ENCODE results near the gene DTX1. TPM values are rescaled to one million over a fixed set of nuclear protein-coding genes. Genes with fewer than 3 reads are reported as not detected.
A peak's percentile ranks its signal among the peaks of the same experiment; 100 is the strongest.

DTX1 gene
- total RNA-seq, result 10 to 100 TPM in 2 of 3 donors, 1 to 10 TPM in 1; 7.9 to 46.6 (median 20.0) TPM

DNA sequence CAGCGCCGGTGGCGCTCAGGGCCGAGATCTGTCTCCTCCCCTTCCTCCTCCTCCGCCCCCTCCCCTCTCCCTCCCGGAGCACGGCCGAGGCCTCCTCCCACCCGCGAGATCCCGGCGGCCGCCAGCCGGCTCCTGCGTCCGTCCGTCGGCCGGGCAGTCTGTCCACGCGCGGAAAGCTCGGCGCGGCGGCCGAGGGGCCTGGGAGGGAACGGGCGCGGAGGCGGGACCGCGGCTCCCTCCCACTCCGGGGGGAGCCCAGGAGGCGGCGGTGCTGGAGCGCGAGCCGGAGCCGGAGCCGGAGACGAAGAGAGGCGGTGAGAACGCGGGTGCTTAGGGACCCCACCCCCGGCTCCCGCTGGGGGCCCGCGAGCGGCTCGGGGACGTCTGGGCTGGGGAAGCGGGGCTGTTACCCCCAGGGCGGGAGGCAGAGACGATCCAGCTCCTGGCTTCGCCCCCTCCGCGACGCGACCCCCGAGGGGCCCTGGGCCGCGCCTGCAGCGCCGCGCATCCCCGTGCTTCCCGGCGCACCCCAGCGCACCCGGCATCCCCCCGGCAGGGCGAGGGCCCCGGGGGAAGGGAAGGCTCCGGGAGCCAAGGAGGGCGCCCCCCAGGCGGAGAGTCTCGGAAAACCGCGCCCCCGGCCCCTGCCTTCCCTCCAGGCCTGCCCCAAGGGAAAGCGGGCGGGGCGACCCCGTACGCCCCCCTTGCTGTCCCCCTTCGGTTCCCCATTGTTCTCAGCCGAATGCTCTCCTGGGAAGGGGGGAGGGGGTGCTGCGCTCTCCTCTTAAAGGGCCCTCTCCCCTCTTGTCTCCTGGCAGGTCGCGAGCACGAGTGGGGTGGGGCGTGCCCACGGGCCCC, at the start of gene DTX1:
DTX1 (plus strand) TSS at position 100 of the 858 bp plus-strand sequence. CDS start 1,463 bp downstream, outside the sequence.
- intact Hi-C loops (cut with DNase I; ENCODE audit: low total_unique reads), result no loop called here
- Histone ChIP-seq H3K27me3 (peaks cover 0 to 7% of the 10 kb centered on the region in 2 donors), H3K9me3 (no peaks in the 10 kb centered on the region), H3K4me1 (no peaks in the 10 kb centered on the region), H3K27ac (peak within 1 kb of the TSS; percentile 6 to 82), H3K4me3 (peak within 1 kb of the TSS; percentile 58 to 84 (median 59)), H3K36me3 (no peaks in the 10 kb centered on the region)
- no peak for DNase-seq (ENCODE audit: low spot score in 2 of 2)
- TF ChIP-seq POLR2A (IDR thresholded peaks at IDR 0.05), result no peak
- TF ChIP-seq, protein P1, sequence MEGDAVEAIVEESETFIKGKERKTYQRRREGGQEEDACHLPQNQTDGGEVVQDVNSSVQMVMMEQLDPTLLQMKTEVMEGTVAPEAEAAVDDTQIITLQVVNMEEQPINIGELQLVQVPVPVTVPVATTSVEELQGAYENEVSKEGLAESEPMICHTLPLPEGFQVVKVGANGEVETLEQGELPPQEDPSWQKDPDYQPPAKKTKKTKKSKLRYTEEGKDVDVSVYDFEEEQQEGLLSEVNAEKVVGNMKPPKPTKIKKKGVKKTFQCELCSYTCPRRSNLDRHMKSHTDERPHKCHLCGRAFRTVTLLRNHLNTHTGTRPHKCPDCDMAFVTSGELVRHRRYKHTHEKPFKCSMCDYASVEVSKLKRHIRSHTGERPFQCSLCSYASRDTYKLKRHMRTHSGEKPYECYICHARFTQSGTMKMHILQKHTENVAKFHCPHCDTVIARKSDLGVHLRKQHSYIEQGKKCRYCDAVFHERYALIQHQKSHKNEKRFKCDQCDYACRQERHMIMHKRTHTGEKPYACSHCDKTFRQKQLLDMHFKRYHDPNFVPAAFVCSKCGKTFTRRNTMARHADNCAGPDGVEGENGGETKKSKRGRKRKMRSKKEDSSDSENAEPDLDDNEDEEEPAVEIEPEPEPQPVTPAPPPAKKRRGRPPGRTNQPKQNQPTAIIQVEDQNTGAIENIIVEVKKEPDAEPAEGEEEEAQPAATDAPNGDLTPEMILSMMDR (IDR thresholded peaks at IDR 0.05), result no peak
- no peak for TF ChIP-seq POLR2AphosphoS5 (IDR thresholded peaks at IDR 0.05)

DNA sequence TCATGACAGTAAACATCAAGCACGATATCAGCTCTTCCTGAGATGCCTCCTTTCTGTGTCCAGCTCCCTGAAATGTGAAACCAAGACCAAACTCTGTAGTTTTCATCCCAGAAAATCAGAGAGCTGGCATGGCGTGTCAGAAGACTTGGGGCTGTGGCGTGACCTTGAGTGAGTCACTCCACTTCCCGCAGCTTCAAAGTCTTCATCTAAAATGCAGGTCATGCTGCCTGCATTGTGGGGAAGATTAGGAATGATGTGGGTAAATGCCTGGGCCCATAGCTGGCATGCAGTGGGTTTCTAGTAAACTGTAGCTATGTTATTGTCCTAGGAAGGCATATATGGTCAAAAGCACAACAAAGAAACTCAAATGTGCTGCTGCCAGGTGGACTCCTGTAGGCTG, 49.4 kb upstream of the DTX1 start:
- Histone ChIP-seq H3K4me1 (no peaks in the 10 kb centered on the region), H3K27ac (no peak overlapping the region), H3K4me3 (no peak overlapping the region), H3K36me3 (no peaks in the 10 kb centered on the region), H3K27me3 (no peaks in the 10 kb centered on the region), H3K9me3 (no peaks in the 10 kb centered on the region)
- DNase-seq (ENCODE audit: low spot score in 2 of 2), result no peak
- intact Hi-C loops (cut with DNase I; ENCODE audit: low total_unique reads), result no loop called here
- TF ChIP-seq POLR2AphosphoS5 (IDR thresholded peaks at IDR 0.05) (no peak), POLR2A (IDR thresholded peaks at IDR 0.05) (no peak)
- TF ChIP-seq, protein P1 (IDR thresholded peaks at IDR 0.05), result no peak

DNA sequence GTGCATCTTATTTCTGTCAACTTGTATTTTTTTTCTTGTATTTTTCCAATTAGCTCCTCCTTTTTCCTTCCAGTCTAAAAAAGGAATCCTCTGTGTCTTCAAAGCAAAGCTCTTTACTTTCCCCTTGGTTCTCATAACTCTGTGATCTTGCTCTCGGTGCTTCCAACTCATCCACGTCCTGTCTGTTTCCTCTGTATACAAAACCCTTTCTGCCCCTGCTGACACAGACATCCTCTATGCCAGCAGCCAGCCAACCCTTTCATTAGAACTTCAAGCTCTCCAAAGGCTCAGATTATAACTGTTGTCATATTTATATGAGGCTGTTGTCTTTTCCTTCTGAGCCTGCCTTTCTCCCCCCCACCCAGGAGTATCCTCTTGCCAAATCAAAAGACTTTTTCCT, 45.8 kb upstream of the DTX1 start:
- Histone ChIP-seq H3K9me3 (no peaks in the 10 kb centered on the region), H3K27ac (no peak overlapping the region), H3K4me1 (no peaks in the 10 kb centered on the region), H3K36me3 (no peaks in the 10 kb centered on the region), H3K27me3 (no peaks in the 10 kb centered on the region), H3K4me3 (no peak overlapping the region)
- intact Hi-C loops (cut with DNase I; ENCODE audit: low total_unique reads), result no loop called here
- TF ChIP-seq POLR2AphosphoS5 (IDR thresholded peaks at IDR 0.05) (no peak), POLR2A (IDR thresholded peaks at IDR 0.05) (no peak)
- DNase-seq (ENCODE audit: low spot score in 2 of 2), result no peak

DNA sequence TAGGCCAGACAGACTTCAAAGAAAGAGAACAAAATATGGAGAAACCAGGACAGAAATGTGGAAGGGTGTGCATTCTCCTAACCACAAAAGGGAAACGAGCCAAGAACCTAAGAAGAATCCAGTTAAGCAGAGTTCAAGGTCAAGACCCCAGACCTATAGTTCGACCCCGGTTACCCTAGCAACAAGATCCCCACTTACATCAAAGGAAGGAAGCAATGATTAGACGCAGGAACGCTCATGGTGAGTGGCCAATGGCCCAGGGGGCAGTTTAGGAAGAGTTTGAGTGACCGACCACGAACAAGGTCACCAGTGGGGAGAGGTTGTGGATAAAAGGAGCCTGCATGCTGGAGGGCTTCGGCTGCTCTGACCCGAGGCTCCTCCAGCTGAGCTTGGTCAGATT, 42.0 kb upstream of the DTX1 start:
- no peaks in the 10 kb centered on the region for H3K27me3 ChIP-seq
- no peaks in the 10 kb centered on the region for H3K9me3 ChIP-seq
- intact Hi-C loops (cut with DNase I; ENCODE audit: low total_unique reads), result no loop called here
- no peaks in the 10 kb centered on the region for H3K4me1 ChIP-seq
- TF ChIP-seq POLR2A (IDR thresholded peaks at IDR 0.05) (no peak), POLR2AphosphoS5 (IDR thresholded peaks at IDR 0.05) (no peak)
- TF ChIP-seq, protein P1 (IDR thresholded peaks at IDR 0.05), result no peak
- H3K4me3 ChIP-seq, result no peak overlapping the region
- H3K36me3 ChIP-seq, result no peaks in the 10 kb centered on the region
- no peak for DNase-seq (ENCODE audit: low spot score in 2 of 2)
- no peak overlapping the region for H3K27ac ChIP-seq

DNA sequence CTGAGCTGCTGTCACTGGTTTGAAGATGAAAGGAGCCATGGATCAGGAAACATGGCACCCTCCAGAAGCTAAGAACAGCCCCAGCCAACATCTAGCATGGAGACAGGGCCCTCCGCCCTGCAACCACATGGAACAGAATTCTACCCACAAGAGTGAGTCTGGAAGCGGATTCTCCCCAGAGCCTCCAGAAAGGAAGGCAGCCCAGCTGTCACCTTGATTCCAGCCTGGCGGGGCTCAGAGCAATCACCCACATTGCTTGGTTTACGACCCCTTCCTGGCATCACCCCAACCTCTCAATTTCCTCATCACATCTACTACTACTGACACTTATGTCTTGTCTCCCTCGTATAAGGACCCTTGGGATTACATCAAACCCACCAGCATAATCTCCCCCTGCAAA, 39.7 kb upstream of the DTX1 start:
- TF ChIP-seq, protein P1 (IDR thresholded peaks at IDR 0.05), result no peak
- TF ChIP-seq POLR2A (IDR thresholded peaks at IDR 0.05) (no peak), POLR2AphosphoS5 (IDR thresholded peaks at IDR 0.05) (no peak)
- Histone ChIP-seq H3K4me3 (no peak overlapping the region), H3K27ac (no peak overlapping the region), H3K36me3 (no peaks in the 10 kb centered on the region), H3K9me3 (no peaks in the 10 kb centered on the region), H3K4me1 (no peaks in the 10 kb centered on the region), H3K27me3 (no peaks in the 10 kb centered on the region)
- no peak for DNase-seq (ENCODE audit: low spot score in 2 of 2)
- intact Hi-C loops (cut with DNase I; ENCODE audit: low total_unique reads), result no loop called here
